Endodermal cell (in vitro differentiated cells): ENCODE data around the gene EEIG1. TPM values are rescaled to one million over a fixed set of nuclear protein-coding genes. Genes with fewer than 3 reads are reported as not detected.

Source experiments
- DNase-seq: peaks from one replicate; pipeline ENCODE4 v3.0.0-alpha.2; 2017
- H3K27ac ChIP-seq: 2 replicates; pipeline ENCODE4 v1.5.1; 2013; ENCODE audit warnings: mild to moderate bottlenecking, low read depth, low read length, moderate library complexity
- H3K27me3 ChIP-seq: 2 replicates; pipeline ENCODE4 v1.6.1; 2013; ENCODE audit warnings: mild to moderate bottlenecking, low read length, moderate library complexity; ENCODE audit not compliant: insufficient read depth, control insufficient read depth, poor library complexity, severe bottlenecking
- H3K36me3 ChIP-seq: 2 replicates; pipeline ENCODE4 v1.7.0; 2013; ENCODE audit warnings: mild to moderate bottlenecking, low read length, moderate library complexity; ENCODE audit not compliant: control insufficient read depth, insufficient read depth
- H3K4me1 ChIP-seq: one replicate; pipeline ENCODE4 v1.7.0; 2013; ENCODE audit warnings: low read length; ENCODE audit not compliant: control insufficient read depth, insufficient read depth
- H3K4me3 ChIP-seq: 2 replicates; pipeline ENCODE4 v1.5.1; 2013; ENCODE audit warnings: mild to moderate bottlenecking, low read length, moderate library complexity
- H3K9ac ChIP-seq: 2 replicates; pipeline ENCODE4 v1.6.1; 2013; ENCODE audit warnings: mild to moderate bottlenecking, low read length, moderate library complexity; ENCODE audit not compliant: poor library complexity, severe bottlenecking; ENCODE audit errors: extremely low read depth
- H3K9me3 ChIP-seq: 2 replicates; pipeline ENCODE4 v1.6.1; 2013; ENCODE audit warnings: mild to moderate bottlenecking, low read length, moderate library complexity; ENCODE audit not compliant: control insufficient read depth
- H3K27ac Mint-ChIP-seq: 2 replicates; pipeline ENCODE4 v1.8.0; 2020; ENCODE audit warnings: mixed read lengths
- H3K27me3 Mint-ChIP-seq: 2 replicates; pipeline ENCODE4 v1.8.0; 2021; ENCODE audit warnings: mild to moderate bottlenecking, mixed read lengths; ENCODE audit not compliant: insufficient read depth
- H3K36me3 Mint-ChIP-seq: 2 replicates; pipeline ENCODE4 v1.8.0; 2020; ENCODE audit warnings: low read depth, mixed read lengths
- H3K4me1 Mint-ChIP-seq: 2 replicates; pipeline ENCODE4 v1.8.0; 2020; ENCODE audit warnings: mixed read lengths
- H3K4me3 Mint-ChIP-seq: 2 replicates; pipeline ENCODE4 v1.8.0; 2020; ENCODE audit warnings: mild to moderate bottlenecking, moderate library complexity, mixed read lengths
- H3K9me3 Mint-ChIP-seq: 2 replicates; pipeline ENCODE4 v1.8.0; 2020; ENCODE audit warnings: mild to moderate bottlenecking, mixed read lengths
- CTCF ChIP-seq: fragments of 200-600 bp; sonication (generic); conservative IDR thresholded peaks from 2 replicates; pipeline ENCODE4 v1.5.0; 2021; ENCODE audit warnings: antibody characterized with exemption, mild to moderate bottlenecking
- WGBS, 2 experiments: methylation state at CpG; one replicate each; pipeline versions ENCODE4 v1.1.5 to v1.1.7; 2013; ENCODE audit warnings: missing lambda C conversion rate in 2 of 2, mixed read lengths in 1 of 2; ENCODE audit not compliant: insufficient coverage in 1 of 2, insufficient read length in 1 of 2; 5-methylcytosine and 5-hydroxymethylcytosine counted together
- long read RNA-seq, 4 experiments: library from polyadenylated mRNA in 2 of 4; library from RNA in 1 of 4; library from capped mRNA in 1 of 4; stranded (forward) in 3 of 4; unstranded in 1 of 4; transcript quantifications; one replicate each; pipeline ENCODE4 v2.0.0, GENCODE V29; 2020 to 2021; ENCODE audit warnings: inconsistent platforms in 1 of 4
- polyA plus RNA-seq, 2 experiments: library from polyadenylated mRNA; stranded (reverse); fragments of 50-300 nt; gene quantifications; one replicate each; pipeline ENCODE4 v1.2.3, GENCODE V29; 2013
- total RNA-seq, 2 donors: library from RNA; stranded (reverse); fragmentation: NEBNext Ultra II Directional in 1 of 2; extraction: Animal tissue kit (Norgen Biotek cat#: 25700) in 1 of 2; gene quantifications; 2 replicates in 1 of 2; 3 replicates in 1 of 2; pipeline ENCODE4 v1.2.1, GENCODE V29; 2021

The EEIG1 gene
- 10 to 100 TPM; 56.7 to 60.8 TPM for total RNA-seq
- 21.5 TPM for polyA plus RNA-seq (2013, experiment 1 of 2)
- polyA plus RNA-seq (2013, experiment 2 of 2), result 20.4 TPM
- long read RNA-seq, experiment 1, full-length matches to known transcripts, result 1 of 14 reads
- long read RNA-seq, experiment 1, partial matches to known transcripts, result 0 of 14 reads
- long read RNA-seq, experiment 1, other reads (novel, unspliced or antisense), result 13 of 14 reads
- long read RNA-seq, experiment 2, full-length matches to known transcripts, result 48 of 67 reads
- long read RNA-seq, experiment 2, partial matches to known transcripts, result 5 of 67 reads
- long read RNA-seq, experiment 2, other reads (novel, unspliced or antisense), result 14 of 67 reads
- long read RNA-seq, experiment 3, full-length matches to known transcripts, result 11 of 40 reads
- long read RNA-seq, experiment 3, partial matches to known transcripts, result 5 of 40 reads
- long read RNA-seq, experiment 3, other reads (novel, unspliced or antisense), result 24 of 40 reads
- long read RNA-seq, experiment 4, partial matches to known transcripts, result 1 of 1 reads
- long read RNA-seq, experiment 4, other reads (novel, unspliced or antisense), result 0 of 1 reads

GRCh38 chr9:127980706-127981558 is at the start of gene EEIG1:
Gene EEIG1 (minus strand): TSS chr9:127980989. CDS start chr9:127980137, 852 bp downstream.
- WGBS, 2 experiments, result 2 to 5% methylated on average over 25 to 93 of the region's 93 CpGs
- peaks cover 39% of the 10 kb centered on the region for H3K4me1 Mint-ChIP-seq
- no peak for TF ChIP-seq CTCF

GRCh38 chr9:128027705-128028104 is 46.9 kb upstream of the EEIG1 start:
- 96% methylated on average over 4 of the region's 4 CpGs; no CpG with 5 or more reads in 1 of the 2 experiments for WGBS, 2 experiments
- H3K36me3 ChIP-seq, result no peaks in the 10 kb centered on the region
- no peaks in the 10 kb centered on the region for H3K4me1 ChIP-seq
- H3K27ac ChIP-seq, result no peak overlapping the region
- Mint-ChIP-seq H3K4me3 (no peak overlapping the region), H3K4me1 (no peaks in the 10 kb centered on the region), H3K9me3 (no peaks in the 10 kb centered on the region), H3K27me3 (no peaks in the 10 kb centered on the region), H3K27ac (no peak overlapping the region), H3K36me3 (no peaks in the 10 kb centered on the region)
- H3K9me3 ChIP-seq, result no peaks in the 10 kb centered on the region
- H3K27me3 ChIP-seq, result no peaks in the 10 kb centered on the region
- no peak for DNase-seq
- H3K4me3 ChIP-seq, result no peak overlapping the region
- TF ChIP-seq CTCF, result no peak
- H3K9ac ChIP-seq, result no peak overlapping the region

More at GRCh38 chr9:127980706-127981558, at the start of gene EEIG1:
- H3K9ac ChIP-seq, result peak within 1 kb of the TSS; percentile 79
- DNase-seq, result peak; percentile 99
- H3K9me3 Mint-ChIP-seq, result no peaks in the 10 kb centered on the region
- peaks cover 22% of the 10 kb centered on the region for H3K4me1 ChIP-seq
- H3K27ac ChIP-seq, result peak within 1 kb of the TSS; percentile 94
- H3K9me3 ChIP-seq, result no peaks in the 10 kb centered on the region
- peaks cover 3% of the 10 kb centered on the region for H3K36me3 Mint-ChIP-seq
- H3K27me3 Mint-ChIP-seq, result no peaks in the 10 kb centered on the region
- peak within 1 kb of the TSS; percentile 95 for H3K4me3 ChIP-seq
- H3K36me3 ChIP-seq, result no peaks in the 10 kb centered on the region
- H3K4me3 Mint-ChIP-seq, result peak within 1 kb of the TSS; percentile 94
- H3K27ac Mint-ChIP-seq, result peak within 1 kb of the TSS; percentile 99
- H3K27me3 ChIP-seq, result no peaks in the 10 kb centered on the region

GRCh38 chr9:128026773-128027541 is 46.2 kb upstream of the EEIG1 start:
- no peak overlapping the region for H3K9ac ChIP-seq
- no peak overlapping the region for H3K27ac ChIP-seq
- no peak for DNase-seq
- no peaks in the 10 kb centered on the region for H3K36me3 ChIP-seq
- Mint-ChIP-seq H3K27me3 (no peaks in the 10 kb centered on the region), H3K9me3 (no peaks in the 10 kb centered on the region), H3K4me3 (no peak overlapping the region), H3K36me3 (no peaks in the 10 kb centered on the region), H3K4me1 (no peaks in the 10 kb centered on the region), H3K27ac (peak overlapping the region; percentile 50)
- H3K4me1 ChIP-seq, result no peaks in the 10 kb centered on the region
- whole genome bisulfite sequencing, 2 experiments, result 90 to 98% methylated on average over 8 to 11 of the region's 11 CpGs
- no peak for TF ChIP-seq CTCF
- H3K9me3 ChIP-seq, result no peaks in the 10 kb centered on the region
- no peaks in the 10 kb centered on the region for H3K27me3 ChIP-seq
- H3K4me3 ChIP-seq, result no peak overlapping the region
